GM12872 (cell line): ENCODE results near the gene KLHDC2.

ENCODE experiments used
- TF ChIP-seq, protein P1 (sequence below): IDR thresholded peaks from 3 replicates; pipeline ENCODE4 v1.5.1; 2011; ENCODE audit warnings: low read depth, mild to moderate bottlenecking, low read length, moderate library complexity; ENCODE audit not compliant: insufficient read depth

The KLHDC2 gene

DNA sequence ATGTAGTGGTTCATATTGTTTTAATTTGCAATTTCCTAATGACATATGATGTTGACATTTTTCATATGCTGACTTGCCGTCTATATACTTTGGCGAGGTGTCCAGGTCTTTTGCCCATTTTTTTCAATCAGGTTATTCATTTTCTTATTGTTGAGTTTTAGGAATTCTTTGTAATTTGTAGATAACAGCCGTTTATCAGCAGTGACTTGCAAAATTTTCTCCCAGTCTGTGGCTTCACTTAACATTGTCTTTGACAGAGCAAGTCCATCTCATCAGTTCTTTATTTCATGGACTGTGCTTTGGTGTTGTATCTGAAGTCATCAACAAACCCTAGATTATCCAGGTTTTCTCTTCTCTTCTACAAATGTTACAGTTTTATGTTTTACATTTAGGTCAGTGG, 12.6 kb upstream of the KLHDC2 start:
- TF ChIP-seq, protein P1, sequence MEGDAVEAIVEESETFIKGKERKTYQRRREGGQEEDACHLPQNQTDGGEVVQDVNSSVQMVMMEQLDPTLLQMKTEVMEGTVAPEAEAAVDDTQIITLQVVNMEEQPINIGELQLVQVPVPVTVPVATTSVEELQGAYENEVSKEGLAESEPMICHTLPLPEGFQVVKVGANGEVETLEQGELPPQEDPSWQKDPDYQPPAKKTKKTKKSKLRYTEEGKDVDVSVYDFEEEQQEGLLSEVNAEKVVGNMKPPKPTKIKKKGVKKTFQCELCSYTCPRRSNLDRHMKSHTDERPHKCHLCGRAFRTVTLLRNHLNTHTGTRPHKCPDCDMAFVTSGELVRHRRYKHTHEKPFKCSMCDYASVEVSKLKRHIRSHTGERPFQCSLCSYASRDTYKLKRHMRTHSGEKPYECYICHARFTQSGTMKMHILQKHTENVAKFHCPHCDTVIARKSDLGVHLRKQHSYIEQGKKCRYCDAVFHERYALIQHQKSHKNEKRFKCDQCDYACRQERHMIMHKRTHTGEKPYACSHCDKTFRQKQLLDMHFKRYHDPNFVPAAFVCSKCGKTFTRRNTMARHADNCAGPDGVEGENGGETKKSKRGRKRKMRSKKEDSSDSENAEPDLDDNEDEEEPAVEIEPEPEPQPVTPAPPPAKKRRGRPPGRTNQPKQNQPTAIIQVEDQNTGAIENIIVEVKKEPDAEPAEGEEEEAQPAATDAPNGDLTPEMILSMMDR = no peak

DNA sequence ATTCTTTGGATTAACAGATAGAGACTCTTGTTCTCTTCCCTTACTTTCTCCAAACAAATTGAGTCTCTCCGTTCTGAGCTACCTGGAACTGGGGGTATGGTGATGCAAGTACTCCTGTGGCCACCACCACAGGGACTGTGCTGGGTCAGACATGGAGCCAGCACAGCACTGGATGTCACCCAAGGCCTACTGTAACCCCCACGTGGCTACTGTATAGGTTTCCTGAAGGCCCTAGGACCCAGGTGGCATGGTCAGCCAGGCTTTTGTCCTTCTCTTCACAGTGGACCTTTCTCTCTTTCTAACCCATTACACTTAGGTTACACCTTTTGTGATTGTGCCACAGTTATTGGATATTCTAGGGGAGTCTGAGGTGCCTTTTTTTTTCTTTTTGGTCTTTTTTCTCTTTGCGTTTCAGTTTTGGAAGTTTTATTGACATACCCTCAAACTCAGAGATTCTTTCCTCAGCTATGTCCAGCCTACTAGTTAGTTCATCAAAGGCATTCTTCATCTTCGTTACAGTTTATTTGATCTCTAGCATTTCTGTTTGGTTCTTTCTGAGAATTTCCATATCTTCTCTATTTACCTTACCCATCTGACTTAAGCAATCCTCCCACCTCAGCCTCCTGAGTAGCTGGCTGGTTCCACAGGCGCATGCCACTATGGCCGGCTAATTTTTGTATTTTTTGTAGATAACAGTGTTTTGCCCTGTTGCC, 6.0 kb upstream of the KLHDC2 start:
- TF ChIP-seq, protein P1 = no peak

DNA sequence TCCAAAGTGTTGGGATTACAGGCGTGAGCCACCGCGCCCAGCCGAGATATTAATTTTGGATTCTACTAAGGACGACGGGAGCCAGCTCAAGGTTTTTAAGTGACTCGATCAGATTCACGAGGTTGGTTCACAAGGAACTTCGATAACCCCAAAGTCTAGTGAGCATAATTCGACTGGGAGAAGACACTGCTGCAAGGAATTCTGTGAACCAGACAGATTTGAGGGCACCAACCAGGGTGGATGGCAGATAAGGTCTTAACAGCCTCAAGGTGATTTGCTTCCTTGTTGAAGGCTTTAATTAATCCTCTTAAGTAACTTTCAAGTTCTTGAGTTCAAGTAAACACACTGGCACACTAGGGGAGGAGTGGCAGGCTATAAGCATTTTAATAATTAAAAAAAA, 1.1 kb upstream of the KLHDC2 start:
- TF ChIP-seq, protein P1 = no peak

DNA sequence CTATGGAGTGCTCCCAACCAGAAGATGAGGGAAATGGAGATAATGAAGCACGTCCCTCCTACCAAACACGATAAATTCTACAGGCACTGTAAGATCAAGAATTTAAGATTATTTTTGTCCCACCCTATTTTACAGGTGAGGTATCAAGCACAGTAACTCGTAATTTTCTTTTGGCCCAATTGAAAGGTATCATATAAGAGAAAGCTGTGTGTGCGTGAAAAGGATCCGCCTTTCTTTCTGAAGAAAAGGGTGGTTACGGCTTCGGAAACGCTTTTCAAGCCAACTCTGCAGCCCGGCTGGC, 733 bp upstream of the KLHDC2 start:
- TF ChIP-seq, protein P1 = no peak

DNA sequence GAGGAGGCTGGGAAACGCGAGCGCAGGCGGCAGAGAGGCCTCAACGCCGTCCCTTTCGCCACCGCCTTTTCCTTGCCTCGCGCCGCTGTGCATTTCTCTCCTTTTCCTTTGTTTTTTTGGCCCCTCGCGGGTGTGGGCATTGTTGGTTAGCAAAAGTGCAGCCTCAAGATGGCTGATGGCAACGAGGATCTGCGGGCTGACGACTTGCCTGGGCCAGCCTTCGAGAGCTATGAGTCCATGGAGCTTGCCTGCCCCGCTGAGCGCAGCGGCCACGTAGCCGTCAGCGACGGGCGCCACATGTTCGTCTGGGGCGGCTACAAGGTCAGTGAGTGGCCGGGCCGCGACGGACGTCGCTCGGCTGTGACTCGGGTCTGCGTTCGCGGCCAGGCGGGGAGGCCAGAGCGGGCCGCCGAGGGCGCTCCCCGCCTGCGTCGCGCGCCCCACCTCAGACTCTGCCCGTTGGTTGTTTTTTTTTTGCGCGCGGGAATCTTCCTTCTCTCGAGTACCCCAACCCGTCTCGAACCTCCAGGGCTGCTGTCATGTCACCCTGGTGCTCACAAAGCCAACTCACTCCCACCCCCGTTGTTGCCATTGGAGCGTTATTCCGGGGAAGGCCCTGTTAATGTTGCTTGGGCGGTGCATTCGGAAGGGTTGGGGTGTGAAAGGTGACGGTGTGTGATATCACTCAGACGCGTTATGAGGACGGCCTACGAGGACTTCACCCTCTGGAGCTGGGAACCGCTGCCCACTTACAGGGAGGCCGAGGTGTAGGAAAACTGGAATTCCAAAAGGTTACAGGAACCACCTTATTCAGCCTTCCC, 558 bp downstream of the KLHDC2 start:
- TF ChIP-seq, protein P1 = no peak

DNA sequence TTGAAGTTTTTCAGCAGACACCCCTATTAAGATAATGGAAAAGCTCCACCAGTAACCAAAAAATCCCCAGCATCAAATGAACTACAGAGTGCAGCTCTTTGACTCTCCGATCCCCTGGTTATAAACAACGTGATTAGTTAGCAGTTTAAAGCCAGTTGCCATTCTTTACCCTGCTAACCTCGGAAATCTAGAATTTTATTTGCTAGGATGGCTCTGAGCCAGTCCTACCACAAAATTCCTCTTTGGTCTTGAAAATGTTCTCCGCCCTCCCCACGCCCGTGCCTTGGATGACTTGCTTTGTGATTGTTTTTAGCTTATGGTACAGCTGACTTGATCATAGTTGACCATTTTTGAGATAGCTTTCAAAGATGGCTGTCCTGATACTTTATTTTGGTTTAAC, 1.2 kb downstream of the KLHDC2 start:
- TF ChIP-seq, protein P1 = no peak

DNA sequence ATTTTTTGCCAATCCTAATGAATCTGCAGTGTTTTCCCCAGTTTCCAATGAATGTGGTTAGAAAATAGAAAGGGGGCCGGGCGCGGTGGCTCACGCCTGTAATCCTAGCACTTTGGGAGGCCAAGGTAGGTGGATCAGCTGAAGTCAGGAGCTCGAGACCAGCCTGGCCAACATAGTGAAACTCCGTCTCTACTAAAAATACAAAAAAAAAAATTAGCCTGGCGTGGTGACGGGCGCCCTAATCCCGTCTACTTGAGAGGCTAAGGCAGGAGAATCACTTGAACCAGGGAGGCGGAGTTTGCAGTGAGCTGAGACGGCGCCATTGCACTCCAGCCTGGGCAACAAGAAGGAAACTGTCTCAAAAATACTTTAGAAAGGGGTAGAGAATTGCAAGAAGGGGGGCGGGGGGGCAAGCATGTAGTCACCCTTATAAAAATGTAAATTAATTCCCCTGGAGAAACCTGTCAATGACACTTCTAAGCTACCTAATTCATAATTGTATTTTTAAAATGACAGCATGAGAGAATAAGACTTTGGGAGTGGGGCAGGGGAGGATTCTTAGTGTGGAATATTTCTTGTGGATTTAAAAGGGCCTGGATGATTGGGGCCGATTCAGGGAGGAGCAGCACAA, 1.7 kb downstream of the KLHDC2 start:
- TF ChIP-seq, protein P1 = no peak
